HL-60 (cell line): ENCODE results near the gene MX2.

ENCODE experiments used
- GABPA ChIP-seq: IDR thresholded peaks from 2 replicates; pipeline ENCODE4 v1.6.1; 2012; ENCODE audit warnings: low read depth
- REST ChIP-seq: IDR thresholded peaks from 2 replicates; pipeline ENCODE4 v1.6.1; 2012; ENCODE audit warnings: low read depth; ENCODE audit not compliant: insufficient replicate concordance
- TF ChIP-seq, protein P1 (sequence below): IDR thresholded peaks from one replicate; pipeline ENCODE4 v1.5.1; 2011; ENCODE audit warnings: low read length, control low read depth, inconsistent platforms; ENCODE audit not compliant: insufficient read depth

- TF ChIP-seq, protein P1, sequence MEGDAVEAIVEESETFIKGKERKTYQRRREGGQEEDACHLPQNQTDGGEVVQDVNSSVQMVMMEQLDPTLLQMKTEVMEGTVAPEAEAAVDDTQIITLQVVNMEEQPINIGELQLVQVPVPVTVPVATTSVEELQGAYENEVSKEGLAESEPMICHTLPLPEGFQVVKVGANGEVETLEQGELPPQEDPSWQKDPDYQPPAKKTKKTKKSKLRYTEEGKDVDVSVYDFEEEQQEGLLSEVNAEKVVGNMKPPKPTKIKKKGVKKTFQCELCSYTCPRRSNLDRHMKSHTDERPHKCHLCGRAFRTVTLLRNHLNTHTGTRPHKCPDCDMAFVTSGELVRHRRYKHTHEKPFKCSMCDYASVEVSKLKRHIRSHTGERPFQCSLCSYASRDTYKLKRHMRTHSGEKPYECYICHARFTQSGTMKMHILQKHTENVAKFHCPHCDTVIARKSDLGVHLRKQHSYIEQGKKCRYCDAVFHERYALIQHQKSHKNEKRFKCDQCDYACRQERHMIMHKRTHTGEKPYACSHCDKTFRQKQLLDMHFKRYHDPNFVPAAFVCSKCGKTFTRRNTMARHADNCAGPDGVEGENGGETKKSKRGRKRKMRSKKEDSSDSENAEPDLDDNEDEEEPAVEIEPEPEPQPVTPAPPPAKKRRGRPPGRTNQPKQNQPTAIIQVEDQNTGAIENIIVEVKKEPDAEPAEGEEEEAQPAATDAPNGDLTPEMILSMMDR = no peak
- no peak for TF ChIP-seq GABPA
- TF ChIP-seq REST = no peak
These were observed 90.2 kb downstream of the MX2 start for GRCh38 chr21:41451753-41452676.
